CD14-positive monocyte (primary cell): ENCODE results near the gene IGF2R. TPM values are rescaled to one million over a fixed set of nuclear protein-coding genes. Genes with fewer than 3 reads are reported as not detected.

Experiments used
- DNase-seq, 3 donors: peaks; one replicate each; pipeline ENCODE4 v3.0.0-alpha.2; 2011 to 2022
- H2AFZ ChIP-seq: 2 replicates; pipeline ENCODE4 v1.6.0; 2012; ENCODE audit warnings: mild to moderate bottlenecking, low read depth, low read length, inconsistent platforms; ENCODE audit not compliant: insufficient read depth, poor library complexity, severe bottlenecking
- H3K27ac ChIP-seq, 2 donors: 1 replicate in 1 of 2; 2 replicates in 1 of 2; pipeline ENCODE4 v1.5.1; 2012 to 2013; ENCODE audit warnings: low read length in 2 of 2, control low read depth in 1 of 2, inconsistent platforms in 1 of 2, low read depth in 1 of 2, mild to moderate bottlenecking in 1 of 2
- H3K27me3 ChIP-seq, 2 donors: one replicate each; pipeline versions ENCODE4 v1.6.0 to v1.6.1; 2011 to 2013; ENCODE audit warnings: low read length in 2 of 2; ENCODE audit not compliant: control insufficient read depth in 2 of 2, insufficient read depth in 2 of 2
- H3K36me3 ChIP-seq, 2 donors: replicated peaks in 1 of 2; 1 replicate in 1 of 2; 2 replicates in 1 of 2; pipeline versions ENCODE4 v1.5.1 to v1.6.1; 2012 to 2013; ENCODE audit warnings: low read length in 2 of 2, control low read depth in 1 of 2, inconsistent platforms in 1 of 2, mild to moderate bottlenecking in 1 of 2; ENCODE audit not compliant: insufficient read depth in 2 of 2, control insufficient read depth in 1 of 2
- H3K4me1 ChIP-seq, 2 donors: 1 replicate in 1 of 2; 2 replicates in 1 of 2; pipeline versions ENCODE4 v1.5.1 to v1.6.1; 2012 to 2013; ENCODE audit warnings: low read length in 2 of 2, control low read depth in 1 of 2, inconsistent platforms in 1 of 2, mild to moderate bottlenecking in 1 of 2, moderate library complexity in 1 of 2; ENCODE audit not compliant: insufficient read depth in 2 of 2, control insufficient read depth in 1 of 2
- H3K4me2 ChIP-seq: replicated peaks from 2 replicates; pipeline ENCODE3; 2012; ENCODE audit warnings: low read length, moderate library complexity, mild to moderate bottlenecking; ENCODE audit not compliant: poor library complexity, severe bottlenecking; ENCODE audit errors: extremely low read depth
- H3K4me3 ChIP-seq, 3 experiments: fragments of 200-600 bp in 1 of 3; sonication (generic) in 1 of 3; replicated peaks in 1 of 3; 1 replicate in 2 of 3; 2 replicates in 1 of 3; pipeline ENCODE4 v1.5.1; 2011 to 2013; ENCODE audit warnings: low read length in 3 of 3, mild to moderate bottlenecking in 3 of 3, control low read depth in 2 of 3, low read depth in 2 of 3, inconsistent platforms in 1 of 3, moderate library complexity in 1 of 3
- H3K79me2 ChIP-seq: 2 replicates; pipeline ENCODE4 v1.6.0; 2012; ENCODE audit warnings: mild to moderate bottlenecking, control low read depth, inconsistent platforms, low read length, moderate library complexity; ENCODE audit not compliant: insufficient read depth
- H3K9ac ChIP-seq: 2 replicates; pipeline ENCODE4 v1.6.0; 2017; ENCODE audit warnings: low read length, mild to moderate bottlenecking; ENCODE audit not compliant: insufficient read depth, poor library complexity, severe bottlenecking
- H3K9me3 ChIP-seq, 2 donors: replicated peaks in 1 of 2; 1 replicate in 1 of 2; 2 replicates in 1 of 2; pipeline versions ENCODE4 v1.5.1 to v1.6.1; 2012 to 2013; ENCODE audit warnings: low read length in 2 of 2, control low read depth in 1 of 2; ENCODE audit not compliant: control insufficient read depth in 1 of 2, insufficient read depth in 1 of 2
- H4K20me1 ChIP-seq: 2 replicates; pipeline ENCODE4 v1.6.0; 2012; ENCODE audit warnings: mild to moderate bottlenecking, low read length, control low read depth, moderate library complexity; ENCODE audit not compliant: insufficient read depth
- H3K27ac Mint-ChIP-seq, 7 donors: one replicate each; pipeline ENCODE4 v1.8.0; 2020; ENCODE audit warnings: mild to moderate bottlenecking in 7 of 7, mixed read lengths in 7 of 7, moderate library complexity in 6 of 7, inconsistent platforms in 2 of 7
- H3K27me3 Mint-ChIP-seq, 3 donors: one replicate each; pipeline ENCODE4 v1.8.0; 2021 to 2022; ENCODE audit warnings: low read depth in 3 of 3, mild to moderate bottlenecking in 3 of 3, mixed read lengths in 3 of 3, moderate library complexity in 3 of 3, inconsistent platforms in 1 of 3
- H3K36me3 Mint-ChIP-seq, 2 donors: one replicate each; pipeline ENCODE4 v1.8.0; 2020; ENCODE audit warnings: mixed read lengths in 2 of 2, inconsistent platforms in 1 of 2, mild to moderate bottlenecking in 1 of 2
- H3K4me1 Mint-ChIP-seq: one replicate; pipeline ENCODE4 v1.8.0; 2020; ENCODE audit warnings: mild to moderate bottlenecking, mixed read lengths
- H3K4me3 Mint-ChIP-seq, 2 donors: one replicate each; pipeline ENCODE4 v1.8.0; 2020; ENCODE audit warnings: mild to moderate bottlenecking in 2 of 2, mixed read lengths in 2 of 2, moderate library complexity in 1 of 2
- H3K9me3 Mint-ChIP-seq, 7 donors: one replicate each; pipeline ENCODE4 v1.8.0; 2020 to 2022; ENCODE audit warnings: mixed read lengths in 7 of 7, mild to moderate bottlenecking in 6 of 7, moderate library complexity in 6 of 7, inconsistent platforms in 2 of 7
- WGBS: methylation state at CpG from one replicate; pipeline ENCODE4 v1.1.5; 2013; ENCODE audit warnings: missing lambda C conversion rate; ENCODE audit not compliant: insufficient coverage; 5-methylcytosine and 5-hydroxymethylcytosine counted together
- intact Hi-C, 2 donors: fragments of 100-400 bp; cut with micrococcal nuclease; formaldehyde crosslinking; loops; one replicate each; pipeline versions ENCODE4 v1.15.0 to v1.15.1; 2023
- polyA plus RNA-seq, 3 donors: library from polyadenylated mRNA; depleted of rRNA in 1 of 3; unstranded in 2 of 3; stranded (reverse) in 1 of 3; fragments of 300-500 nt in 2 of 3; fragments of >200 nt in 1 of 3; fragmentation: Illumina TruSeq in 2 of 3; gene quantifications; 1 replicate in 2 of 3; 2 replicates in 1 of 3; pipeline ENCODE4 v1.2.3, GENCODE V29; 2012 to 2021
- TF ChIP-seq, protein P1 (sequence below): fragments of 200-600 bp; IDR thresholded peaks from one replicate; pipeline ENCODE4 v1.8.0; 2022; ENCODE audit warnings: antibody characterized with exemption, mild to moderate bottlenecking

The IGF2R gene
- polyA plus RNA-seq, 3 donors: 6.9 to 44.8 (median 8.2) TPM

DNA sequence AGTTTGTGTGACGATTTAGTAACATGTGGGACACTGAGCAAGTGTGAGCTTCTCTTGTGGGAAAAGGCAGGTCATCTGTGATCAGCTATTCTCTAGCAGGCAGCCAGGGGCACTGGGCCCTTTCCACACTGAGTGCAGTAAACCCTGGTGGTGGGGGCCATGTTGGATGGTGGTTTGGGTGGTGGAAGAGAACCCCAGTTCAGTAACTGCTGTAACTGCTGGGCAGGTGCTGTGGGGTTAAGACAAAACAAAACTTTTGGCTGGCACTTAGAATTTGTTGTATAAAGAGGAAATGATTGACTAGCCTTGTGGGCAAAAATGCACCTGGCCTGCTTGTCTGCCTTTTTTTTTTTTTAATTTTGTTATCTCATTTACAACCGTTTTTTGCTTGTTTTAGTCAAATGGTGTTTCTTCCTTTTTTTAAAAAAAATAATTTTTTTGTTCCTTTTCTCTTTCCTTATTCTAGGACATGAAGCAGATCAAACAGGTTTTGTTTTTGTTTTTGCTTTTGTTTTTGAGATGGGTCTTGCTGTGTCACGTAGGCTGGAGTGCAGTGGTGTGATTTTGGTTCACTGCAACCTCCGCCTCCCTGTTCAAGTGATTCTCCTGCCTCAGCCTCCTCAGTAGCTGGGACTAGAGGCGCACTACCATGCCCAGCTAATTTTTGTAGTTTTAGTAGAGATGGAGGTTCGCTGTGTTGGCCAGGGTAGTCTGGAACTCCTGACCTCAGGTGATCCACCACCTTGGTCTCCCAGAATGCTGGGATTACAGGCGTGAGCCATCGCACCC lies 59.8 kb downstream of the IGF2R start:
- Mint-ChIP-seq H3K27me3 (peaks cover 0 to 5% (median 2%) of the 10 kb centered on the region in 3 donors), H3K36me3 (peaks cover 81 to 82% of the 10 kb centered on the region in 2 donors), H3K4me3 (no peak overlapping the region), H3K9me3 (peaks cover 0 to 2% (median 0%) of the 10 kb centered on the region in 7 donors), H3K4me1 (no peaks in the 10 kb centered on the region), H3K27ac (peak overlapping the region in 2 of 7 donors; percentile 1 to 15)
- no peak overlapping the region for H3K4me3 ChIP-seq
- H3K27ac ChIP-seq: no peak overlapping the region
- H2AFZ ChIP-seq: no peak overlapping the region
- H3K4me2 ChIP-seq: no peak overlapping the region
- no peaks in the 10 kb centered on the region for H3K27me3 ChIP-seq
- TF ChIP-seq, protein P1, sequence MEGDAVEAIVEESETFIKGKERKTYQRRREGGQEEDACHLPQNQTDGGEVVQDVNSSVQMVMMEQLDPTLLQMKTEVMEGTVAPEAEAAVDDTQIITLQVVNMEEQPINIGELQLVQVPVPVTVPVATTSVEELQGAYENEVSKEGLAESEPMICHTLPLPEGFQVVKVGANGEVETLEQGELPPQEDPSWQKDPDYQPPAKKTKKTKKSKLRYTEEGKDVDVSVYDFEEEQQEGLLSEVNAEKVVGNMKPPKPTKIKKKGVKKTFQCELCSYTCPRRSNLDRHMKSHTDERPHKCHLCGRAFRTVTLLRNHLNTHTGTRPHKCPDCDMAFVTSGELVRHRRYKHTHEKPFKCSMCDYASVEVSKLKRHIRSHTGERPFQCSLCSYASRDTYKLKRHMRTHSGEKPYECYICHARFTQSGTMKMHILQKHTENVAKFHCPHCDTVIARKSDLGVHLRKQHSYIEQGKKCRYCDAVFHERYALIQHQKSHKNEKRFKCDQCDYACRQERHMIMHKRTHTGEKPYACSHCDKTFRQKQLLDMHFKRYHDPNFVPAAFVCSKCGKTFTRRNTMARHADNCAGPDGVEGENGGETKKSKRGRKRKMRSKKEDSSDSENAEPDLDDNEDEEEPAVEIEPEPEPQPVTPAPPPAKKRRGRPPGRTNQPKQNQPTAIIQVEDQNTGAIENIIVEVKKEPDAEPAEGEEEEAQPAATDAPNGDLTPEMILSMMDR: no peak
- no peak for DNase-seq
- H3K4me1 ChIP-seq: no peaks in the 10 kb centered on the region
- H3K36me3 ChIP-seq: peaks cover 95 to 100% of the 10 kb centered on the region in 2 donors
- no peaks in the 10 kb centered on the region for H3K79me2 ChIP-seq
- no peak overlapping the region for H3K9ac ChIP-seq
- intact Hi-C loops: no loop called here
- WGBS: 96% methylated on average over 3 of the region's 8 CpGs
- H4K20me1 ChIP-seq: peaks cover 100% of the 10 kb centered on the region
- no peaks in the 10 kb centered on the region for H3K9me3 ChIP-seq

DNA sequence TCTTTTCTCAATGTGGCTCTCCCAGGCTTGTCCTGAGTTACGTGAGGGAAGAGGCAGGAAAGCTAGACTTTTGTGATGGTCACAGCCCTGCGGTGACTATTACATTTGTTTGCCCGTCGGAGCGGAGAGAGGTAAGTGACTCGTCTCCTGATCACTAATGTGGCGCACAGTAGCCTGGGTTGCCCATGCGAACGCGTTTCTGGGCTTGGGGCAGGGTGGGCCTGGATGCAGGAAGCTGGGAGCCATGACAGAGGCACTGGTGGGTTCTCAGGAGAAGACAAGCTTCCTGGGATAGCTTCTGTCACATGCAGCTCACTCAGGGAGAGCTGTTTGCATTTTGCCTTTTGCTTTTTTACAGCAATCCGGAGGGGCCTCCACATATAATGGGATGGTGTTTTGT lies 60.6 kb downstream of the IGF2R start:
- Mint-ChIP-seq H3K4me1 (no peaks in the 10 kb centered on the region), H3K4me3 (no peak overlapping the region), H3K9me3 (peaks cover 0 to 2% (median 0%) of the 10 kb centered on the region in 7 donors), H3K27ac (no peak overlapping the region), H3K36me3 (peaks cover 89 to 90% of the 10 kb centered on the region in 2 donors), H3K27me3 (peaks cover 0 to 5% (median 2%) of the 10 kb centered on the region in 3 donors)
- H2AFZ ChIP-seq: no peak overlapping the region
- no peaks in the 10 kb centered on the region for H3K9me3 ChIP-seq
- peaks cover 97 to 100% of the 10 kb centered on the region in 2 donors for H3K36me3 ChIP-seq
- no peak overlapping the region for H3K27ac ChIP-seq
- TF ChIP-seq, protein P1: no peak
- no peak overlapping the region for H3K4me2 ChIP-seq
- H3K4me3 ChIP-seq: no peak overlapping the region
- WGBS: 99% methylated on average over 10 of the region's 11 CpGs
- no peak overlapping the region for H3K9ac ChIP-seq
- DNase-seq: no peak
- no peaks in the 10 kb centered on the region for H3K27me3 ChIP-seq
- peaks cover 100% of the 10 kb centered on the region for H4K20me1 ChIP-seq
- H3K79me2 ChIP-seq: no peaks in the 10 kb centered on the region
- intact Hi-C loops: no loop called here
- H3K4me1 ChIP-seq: no peaks in the 10 kb centered on the region
